Measurements from ENCODE around the gene SDK1.

DNA sequence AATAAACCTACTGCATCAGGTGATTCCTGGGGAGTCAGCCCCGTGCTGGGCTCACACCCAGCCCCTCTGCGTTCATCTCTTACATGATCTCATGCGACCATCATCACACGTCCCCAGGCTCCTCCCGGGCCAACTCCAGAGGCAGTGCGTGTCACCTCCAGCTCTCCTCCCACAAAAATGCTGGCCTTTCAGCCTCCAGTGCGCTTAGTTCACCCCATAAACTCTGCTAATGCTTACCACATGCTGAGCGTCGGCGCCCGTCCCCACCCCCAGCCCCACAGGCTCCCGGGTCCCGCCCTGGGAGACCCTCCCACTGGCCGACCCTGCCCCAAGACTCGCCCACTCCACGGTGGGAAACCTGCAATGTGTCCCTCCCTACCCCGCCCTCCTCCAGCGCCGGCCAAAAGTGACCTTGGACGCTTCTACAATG lies 816 bp upstream of the SDK1 start:
- TF ChIP-seq CTCF (IDR thresholded peaks at IDR 0.05; ENCODE audit: control extremely low read depth in 1 of 3, insufficient read depth in 1 of 3, low read depth in 1 of 3, low read length in 3 of 3) = no peak
- no peak for TF ChIP-seq HDAC2 (IDR thresholded peaks at IDR 0.05; ENCODE audit: borderline replicate concordance in 1 of 2, low read depth in 2 of 2, low read length in 2 of 2)
- TF ChIP-seq FOSL1 (IDR thresholded peaks at IDR 0.05; ENCODE audit: insufficient read depth, low read depth, low read length) = no peak
- TF ChIP-seq KDM1A (IDR thresholded peaks at IDR 0.05; ENCODE audit: borderline replicate concordance, low read length) = no peak
- TF ChIP-seq POLR2A (IDR thresholded peaks at IDR 0.05; ENCODE audit: control extremely low read depth in 1 of 2, low read depth in 2 of 2, low read length in 2 of 2) = no peak
- TF ChIP-seq NRF1 (IDR thresholded peaks at IDR 0.05; ENCODE audit: low read depth, low read length) = no peak
- no peak for TF ChIP-seq SUZ12 (IDR thresholded peaks at IDR 0.05; ENCODE audit: low read length)
- TF ChIP-seq GABPA (IDR thresholded peaks at IDR 0.05; ENCODE audit: borderline replicate concordance, insufficient read depth, low read length) = no peak
- no peak for TF ChIP-seq POLR2AphosphoS5 (IDR thresholded peaks at IDR 0.05; ENCODE audit: low read depth, low read length)
